ENCODE data around the gene HRC.
A peak's percentile ranks its signal among the peaks of the same experiment; 100 is the strongest.

GRCh38 chr19:49106648-49107135 lies 48.5 kb downstream of the HRC start:
- TF ChIP-seq CTCF (conservative IDR thresholded peaks at IDR 0.05) (peak; percentile 92), EZH2 (IDR thresholded peaks at IDR 0.05; ENCODE audit: low read depth) (no peak)
